COLO668 (cell line): ENCODE results near the gene CACNA1C.
A peak's percentile ranks its signal among the peaks of the same experiment; 100 is the strongest.

ENCODE experiments used
- DNase-seq: peaks from one replicate; lab custom pipeline; 2025; ENCODE audit not compliant: unreplicated experiment; lab: John Stamatoyannopoulos, UW

The CACNA1C gene

GRCh38 chr12:2052826-2053678 is at the start of gene CACNA1C:
TSS of gene CACNA1C (plus strand) at chr12:2052987. CDS start at chr12:2053563, 576 bp downstream.
- peak; percentile 82 for DNase-seq

GRCh38 chr12:2003676-2004112 is 49.1 kb upstream of the CACNA1C start:
- DNase-seq, result no peak

GRCh38 chr12:2004113-2004929 is 48.5 kb upstream of the CACNA1C start, which contains the start of gene DCP1B:
TSS of gene DCP1B (minus strand) at chr12:2004457. CDS start at chr12:2004431, 26 bp downstream.
- DNase-seq, result peak; percentile 98

GRCh38 chr12:2008677-2009076 is 44.1 kb upstream of the CACNA1C start:
- no peak for DNase-seq

- DNase-seq, result no peak
Observed at GRCh38 chr12:2009623-2010022, 43.2 kb upstream of the CACNA1C start.

- DNase-seq, result no peak
Observed at GRCh38 chr12:2011643-2012607, 40.9 kb upstream of the CACNA1C start.

GRCh38 chr12:2013086-2013485 is 39.7 kb upstream of the CACNA1C start:
- DNase-seq, result no peak

- no peak for DNase-seq
Observed at GRCh38 chr12:2013527-2014223, 39.1 kb upstream of the CACNA1C start.

GRCh38 chr12:2014231-2014630 is 38.6 kb upstream of the CACNA1C start:
- no peak for DNase-seq

- no peak for DNase-seq
Observed at GRCh38 chr12:2016862-2017545, 35.8 kb upstream of the CACNA1C start.

GRCh38 chr12:2017546-2018337 is 35.0 kb upstream of the CACNA1C start:
- no peak for DNase-seq

- no peak for DNase-seq
Observed at GRCh38 chr12:2018391-2018790, 34.4 kb upstream of the CACNA1C start.

GRCh38 chr12:2019126-2019525 is 33.7 kb upstream of the CACNA1C start:
- no peak for DNase-seq

- no peak for DNase-seq
Observed at GRCh38 chr12:2020511-2020910, 32.3 kb upstream of the CACNA1C start.

GRCh38 chr12:2023365-2023764 is 29.4 kb upstream of the CACNA1C start:
- no peak for DNase-seq

- no peak for DNase-seq
Observed at GRCh38 chr12:2027351-2027750, 25.4 kb upstream of the CACNA1C start.

GRCh38 chr12:2029851-2030250 is 22.9 kb upstream of the CACNA1C start:
- no peak for DNase-seq

- no peak for DNase-seq
Observed at GRCh38 chr12:2032506-2032905, 20.3 kb upstream of the CACNA1C start.
